Common myeloid progenitor, CD34-positive (primary cell): Measurements from ENCODE around the gene C17orf75.

ENCODE experiments used
- CTCF ChIA-PET: fragments of 350-600 bp; sonication (Branson Sonifier 250); formaldehyde crosslinking; loops from one replicate; lab custom pipeline; 2021; ENCODE audit warnings: antibody characterized with exemption; lab: Charles Lee
- POLR2A ChIA-PET: fragments of 350-600 bp; sonication (Branson Sonifier 250); formaldehyde crosslinking; loops from one replicate; lab custom pipeline; 2021; ENCODE audit warnings: antibody characterized with exemption; lab: Charles Lee
- DNase-seq, 3 donors: peaks; one replicate each; pipeline versions ENCODE4 v3.0.0 to v3.0.0-alpha.2; 2013
- H3K27ac ChIP-seq, 2 experiments: 1 replicate in 1 of 2; 2 replicates in 1 of 2; pipeline ENCODE4 v1.7.0; 2013; ENCODE audit warnings: inconsistent platforms in 2 of 2, low read length in 2 of 2, mild to moderate bottlenecking in 2 of 2, low read depth in 1 of 2, moderate library complexity in 1 of 2; ENCODE audit not compliant: severe bottlenecking in 2 of 2, insufficient read depth in 1 of 2, poor library complexity in 1 of 2
- H3K27me3 ChIP-seq, 5 experiments: replicated peaks in 2 of 5; 1 replicate in 3 of 5; 2 replicates in 2 of 5; pipeline versions ENCODE4 v1.6.1 to v1.7.0; 2013; ENCODE audit warnings: low read length in 4 of 5, mild to moderate bottlenecking in 2 of 5, moderate library complexity in 2 of 5, inconsistent platforms in 1 of 5; ENCODE audit not compliant: insufficient read depth in 5 of 5, control insufficient read depth in 4 of 5
- H3K36me3 ChIP-seq, 4 experiments: 1 replicate in 2 of 4; 2 replicates in 2 of 4; pipeline versions ENCODE4 v1.6.1 to v1.7.0; 2013; ENCODE audit warnings: low read length in 3 of 4, control low read depth in 1 of 4, mild to moderate bottlenecking in 1 of 4; ENCODE audit not compliant: control insufficient read depth in 4 of 4, insufficient read depth in 4 of 4
- H3K4me1 ChIP-seq, 4 experiments: 1 replicate in 3 of 4; 2 replicates in 1 of 4; pipeline versions ENCODE4 v1.6.1 to v1.7.1; 2013; ENCODE audit warnings: low read length in 3 of 4, mild to moderate bottlenecking in 3 of 4, control low read depth in 1 of 4, inconsistent platforms in 1 of 4, moderate library complexity in 1 of 4; ENCODE audit not compliant: control insufficient read depth in 4 of 4, insufficient read depth in 4 of 4; ENCODE audit errors: control extremely low read depth in 1 of 4
- H3K4me3 ChIP-seq, 7 experiments: 1 replicate in 4 of 7; 2 replicates in 3 of 7; pipeline versions ENCODE4 v1.5.1 to v1.7.0; 2013; ENCODE audit warnings: mild to moderate bottlenecking in 7 of 7, low read length in 6 of 7, moderate library complexity in 6 of 7, inconsistent platforms in 2 of 7, low read depth in 2 of 7, control low read depth in 1 of 7; ENCODE audit not compliant: insufficient read depth in 4 of 7, control insufficient read depth in 1 of 7; ENCODE audit errors: extremely low read depth in 1 of 7
- H3K9me3 ChIP-seq, 5 experiments: 1 replicate in 4 of 5; 2 replicates in 1 of 5; pipeline versions ENCODE4 v1.6.1 to v1.7.1; 2013; ENCODE audit warnings: low read length in 4 of 5, mild to moderate bottlenecking in 2 of 5, inconsistent platforms in 1 of 5, low read depth in 1 of 5, moderate library complexity in 1 of 5; ENCODE audit not compliant: control insufficient read depth in 4 of 5, insufficient read depth in 2 of 5; ENCODE audit errors: control extremely low read depth in 1 of 5
- WGBS: methylation state at CpG from one replicate; pipeline ENCODE4 v1.1.5; 2013; ENCODE audit not compliant: insufficient coverage; 5-methylcytosine and 5-hydroxymethylcytosine counted together

C17orf75 gene

DNA sequence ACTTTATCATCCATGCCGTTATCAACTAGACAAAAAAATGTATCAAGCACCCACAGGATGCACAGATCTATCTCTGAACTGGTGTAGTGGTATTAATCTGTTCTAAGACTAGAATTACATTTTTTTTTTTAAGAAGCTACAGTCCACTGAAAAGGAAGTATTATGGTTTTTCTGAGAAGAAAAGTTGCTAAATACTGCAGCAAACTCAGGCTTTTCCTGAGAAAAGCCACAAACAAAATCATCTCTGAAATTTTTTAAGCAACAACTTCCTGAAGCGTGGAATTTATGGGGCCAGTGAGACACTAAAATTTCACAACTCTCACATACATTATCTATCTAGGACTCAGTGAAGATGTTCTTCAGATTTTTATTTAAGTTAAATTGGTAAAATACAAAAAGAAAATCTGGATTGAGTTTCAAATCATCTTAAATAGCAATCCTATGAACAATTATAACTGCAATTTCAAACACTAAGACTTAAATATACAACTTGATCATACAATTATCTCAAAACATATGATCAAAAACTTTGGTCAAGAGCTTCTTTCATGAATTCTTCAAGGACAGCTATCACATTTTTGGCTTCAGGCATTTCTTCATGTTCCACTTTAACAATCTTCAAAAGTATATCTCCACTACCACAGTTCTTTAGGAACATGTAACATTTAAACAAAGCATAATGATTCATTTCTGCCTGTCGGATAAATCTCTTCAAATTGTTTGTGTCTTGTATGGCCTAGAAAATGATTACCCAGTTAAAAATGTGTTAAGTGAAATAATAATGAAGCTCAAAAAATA is 10.5 kb downstream of the C17orf75 start:
- CTCF ChIA-PET, result interaction anchor here (0.9 to 1.6 kb wide), 5 partner anchors 10 to 145 kb away, joined by 3 to 6 read pairs (median 4); no protein-coding TSS in a partner anchor

DNA sequence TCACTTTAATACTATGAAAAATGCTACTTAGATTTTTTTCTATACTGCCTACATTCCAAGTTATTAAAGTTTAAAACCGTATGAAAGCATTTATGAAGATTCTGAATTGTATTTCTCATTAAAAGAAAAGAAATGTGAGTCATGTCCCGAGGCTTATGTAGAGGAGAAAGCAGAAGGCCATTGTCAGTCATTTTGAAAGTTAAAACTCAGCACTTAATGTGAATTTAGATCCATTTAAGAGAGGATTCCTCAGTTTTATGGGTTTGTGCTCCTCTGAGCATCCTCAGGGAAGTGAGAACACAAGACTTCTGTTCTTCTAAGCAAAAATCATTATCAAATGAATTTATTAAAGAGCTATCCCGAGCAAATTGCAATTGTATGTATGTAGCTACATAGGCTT is 11.8 kb downstream of the C17orf75 start:
- Histone ChIP-seq H3K4me1 (peaks cover 5 to 41% (median 15%) of the 10 kb centered on the region in 4 experiments), H3K27me3 (peaks cover 0 to 3% (median 0%) of the 10 kb centered on the region in 5 experiments), H3K36me3 (peaks cover 6 to 11% (median 10%) of the 10 kb centered on the region in 4 experiments), H3K9me3 (no peaks in the 10 kb centered on the region), H3K4me3 (no peak overlapping the region), H3K27ac (no peak overlapping the region)
- ChIA-PET CTCF (interaction anchor here (1.0 to 1.6 kb wide), 4 partner anchors 10 to 33 kb away, joined by 4 to 6 read pairs (median 5); no protein-coding TSS in a partner anchor), POLR2A (interaction anchor here (0.6 kb wide), 1 partner anchor 92 kb away, joined by 3 read pairs; no protein-coding TSS in a partner anchor)
- DNase-seq, result no peak
- WGBS, result 83% methylated on average over 1 of the region's 3 CpGs

More for the DNA sequence above, 10.5 kb downstream of the C17orf75 start:
- Histone ChIP-seq H3K36me3 (peaks cover 8 to 20% (median 14%) of the 10 kb centered on the region in 4 experiments), H3K9me3 (no peaks in the 10 kb centered on the region), H3K4me1 (peaks cover 5 to 41% (median 15%) of the 10 kb centered on the region in 4 experiments), H3K27ac (no peak overlapping the region), H3K4me3 (peak overlapping the region in 2 of 7 experiments; percentile 12 to 28), H3K27me3 (peaks cover 0 to 3% (median 0%) of the 10 kb centered on the region in 5 experiments)
- no CpG with 5 or more reads among the region's 3 CpGs for WGBS
- DNase-seq, result no peak
- POLR2A ChIA-PET, result no interaction called here

DNA sequence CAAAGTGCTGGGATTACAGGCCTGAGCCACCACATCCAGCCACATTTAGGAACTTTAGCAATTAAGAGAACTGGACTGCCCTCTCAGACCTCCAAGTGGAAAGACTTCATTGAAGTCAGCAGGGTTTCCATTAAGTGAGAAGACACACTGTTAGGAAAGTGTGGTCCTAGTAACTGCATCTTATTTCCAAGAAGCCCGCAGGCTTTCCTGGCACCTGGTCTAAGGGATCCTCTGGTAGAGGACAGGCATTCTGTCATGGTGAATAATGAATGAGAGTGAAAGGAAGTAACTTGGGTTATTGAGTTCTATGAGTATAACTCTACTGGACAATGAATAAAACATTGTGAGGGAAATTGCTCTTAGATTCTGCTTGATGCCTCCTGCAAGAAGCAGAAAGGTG is 14.1 kb downstream of the C17orf75 start:
- POLR2A ChIA-PET, result no interaction called here

DNA sequence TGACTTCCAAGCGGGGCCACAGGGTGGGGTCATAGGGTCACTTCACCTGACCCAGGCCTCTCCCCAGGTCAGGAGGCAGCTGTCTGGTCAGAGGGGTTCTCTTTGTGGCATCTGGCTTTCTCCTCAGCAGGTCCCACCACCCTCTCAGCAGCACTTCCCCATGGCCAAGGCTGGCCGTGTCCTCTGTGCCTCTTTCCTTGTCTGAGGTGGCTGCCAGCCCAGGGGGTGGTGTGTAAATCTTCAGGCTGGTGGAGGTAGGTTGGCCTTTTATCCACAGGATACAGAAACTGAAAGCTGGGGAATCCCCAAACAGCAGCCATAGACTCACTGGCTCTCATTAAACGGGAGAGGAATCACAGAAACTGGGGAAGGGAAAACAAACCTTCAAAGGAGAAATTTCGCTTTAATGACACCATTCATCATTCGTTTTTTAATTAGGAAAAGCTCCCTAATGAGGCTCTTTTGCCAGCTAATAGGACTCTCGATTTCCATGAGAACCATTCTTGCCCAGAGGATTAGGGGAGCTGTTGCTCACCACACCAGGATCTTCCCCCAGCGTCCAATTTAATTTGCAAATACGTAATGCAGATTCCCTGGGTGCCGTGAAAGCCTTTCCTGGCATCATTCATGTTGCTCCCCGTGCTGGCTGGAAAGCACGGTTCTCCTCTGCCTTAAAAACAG is 18.0 kb downstream of the C17orf75 start:
- peak; percentile 64 to 92 (median 91) for DNase-seq
- no peak overlapping the region for H3K27ac ChIP-seq
- H3K9me3 ChIP-seq, result no peaks in the 10 kb centered on the region
- H3K4me1 ChIP-seq, result peaks cover 0 to 25% (median 14%) of the 10 kb centered on the region in 4 experiments
- 43% methylated on average over 8 of the region's 11 CpGs for WGBS
- peak overlapping the region in 2 of 7 experiments; percentile 35 to 71 for H3K4me3 ChIP-seq
- peaks cover 0 to 3% (median 0%) of the 10 kb centered on the region in 5 experiments for H3K27me3 ChIP-seq
- CTCF ChIA-PET, result interaction anchor here (0.6 to 1.5 kb wide), 6 partner anchors 9 to 1997 kb away, joined by 3 to 5 read pairs (median 3); no protein-coding TSS in a partner anchor
- H3K36me3 ChIP-seq, result no peaks in the 10 kb centered on the region
- POLR2A ChIA-PET, result interaction anchor here (0.5 kb wide), 1 partner anchor 30 kb away, joined by 5 read pairs; no protein-coding TSS in a partner anchor

More for the DNA sequence above, 14.1 kb downstream of the C17orf75 start:
- Histone ChIP-seq H3K36me3 (no peaks in the 10 kb centered on the region), H3K27me3 (peaks cover 0 to 3% (median 0%) of the 10 kb centered on the region in 5 experiments), H3K9me3 (no peaks in the 10 kb centered on the region), H3K4me1 (peaks cover 5 to 53% (median 28%) of the 10 kb centered on the region in 4 experiments), H3K27ac (no peak overlapping the region), H3K4me3 (no peak overlapping the region)
- WGBS, result no CpG with 5 or more reads among the region's 1 CpG
- CTCF ChIA-PET, result no interaction called here
- no peak for DNase-seq

DNA sequence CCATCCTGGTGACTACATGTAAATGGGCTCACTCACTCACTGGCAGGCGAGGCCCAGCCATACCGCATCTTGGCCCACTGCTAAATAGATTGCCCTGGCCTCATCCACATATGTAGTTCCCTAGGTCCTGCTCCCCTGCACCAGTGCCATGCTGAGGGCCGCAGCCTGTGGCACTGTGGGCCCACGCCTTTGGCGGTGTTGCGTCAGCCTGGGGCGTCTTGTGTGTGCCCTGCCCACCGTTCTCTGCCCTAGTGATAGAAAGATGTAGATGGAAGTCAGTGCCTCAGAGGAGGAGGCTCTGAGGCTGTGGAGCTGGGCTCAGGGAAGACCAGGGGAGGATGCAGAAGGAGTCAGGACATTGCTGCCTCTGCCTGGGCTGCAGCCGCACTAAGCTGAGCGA is 18.9 kb downstream of the C17orf75 start:
- Histone ChIP-seq H3K4me1 (peaks cover 0 to 30% (median 20%) of the 10 kb centered on the region in 4 experiments), H3K9me3 (no peaks in the 10 kb centered on the region), H3K27me3 (peaks cover 0 to 3% (median 0%) of the 10 kb centered on the region in 5 experiments), H3K27ac (no peak overlapping the region), H3K4me3 (no peak overlapping the region), H3K36me3 (no peaks in the 10 kb centered on the region)
- DNase-seq, result no peak
- ChIA-PET POLR2A (no interaction called here), CTCF (interaction anchor here (1.5 kb wide), 1 partner anchor 70 kb away, joined by 5 read pairs; no protein-coding TSS in a partner anchor)
- 93% methylated on average over 10 of the region's 10 CpGs for WGBS

DNA sequence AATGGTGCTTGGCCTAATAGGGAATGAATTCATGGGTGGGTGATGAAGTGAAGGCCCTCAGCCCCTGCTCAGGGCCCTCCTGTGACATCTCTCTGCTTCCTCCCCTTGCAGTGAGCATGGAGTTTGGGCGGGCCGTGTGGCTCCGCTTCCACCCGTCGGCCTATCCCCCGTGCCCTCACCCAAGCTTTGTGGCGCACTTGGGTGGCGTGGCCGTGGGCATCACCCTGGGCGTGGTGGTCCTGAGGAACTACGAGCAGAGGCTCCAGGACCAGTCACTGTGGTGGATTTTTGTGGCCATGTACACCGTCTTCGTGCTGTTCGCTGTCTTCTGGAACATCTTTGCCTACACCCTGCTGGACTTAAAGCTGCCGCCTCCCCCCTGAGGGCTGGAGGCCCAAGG is 21.1 kb downstream of the C17orf75 start:
- DNase-seq, result no peak
- H3K9me3 ChIP-seq, result no peaks in the 10 kb centered on the region
- POLR2A ChIA-PET, result no interaction called here

More for the DNA sequence above, 21.1 kb downstream of the C17orf75 start:
- 98% methylated on average over 15 of the region's 15 CpGs for WGBS
- H3K36me3 ChIP-seq, result no peaks in the 10 kb centered on the region
- no peak overlapping the region for H3K4me3 ChIP-seq
- no peak overlapping the region for H3K27ac ChIP-seq
- H3K27me3 ChIP-seq, result no peaks in the 10 kb centered on the region
- peaks cover 0 to 27% (median 21%) of the 10 kb centered on the region in 4 experiments for H3K4me1 ChIP-seq
- CTCF ChIA-PET, result interaction anchor here (1.0 to 3.9 kb wide), 9 partner anchors 10 to 117 kb away, joined by 3 to 41 read pairs (median 6); no protein-coding TSS in a partner anchor
